HCT116 (cell line): ENCODE measurements around the gene DTYMK. TPM values are rescaled to one million over a fixed set of nuclear protein-coding genes. Genes with fewer than 3 reads are reported as not detected.

Experiments
- ATAC-seq: fragments of 200-7000 bp; cut with Tn5 transposase; 2 replicates; pipeline ENCODE4 v1.9.1; 2020; ENCODE audit warnings: mild to moderate bottlenecking, moderate library complexity
- BruUV-seq: library from RNA; stranded (reverse); fragments of 400-500 nt; replicated peaks from 2 replicates; lab custom pipeline; 2021; lab: Mats Ljungman, UMichigan
- CTCF ChIA-PET: fragments of 300-600 bp; sonication (Branson Sonifier 250); formaldehyde crosslinking; loops from one replicate; lab custom pipeline; 2021; ENCODE audit warnings: antibody characterized with exemption; lab: Charles Lee
- POLR2A ChIA-PET: fragments of 300-600, 350-600 bp; sonication (Branson Sonifier 250); formaldehyde crosslinking; loops from one replicate; lab custom pipeline; 2021; ENCODE audit warnings: antibody characterized with exemption; lab: Charles Lee
- RAD21 ChIA-PET, 2 experiments: fragments of 300-600 bp; sonication (Branson Sonifier 250); formaldehyde crosslinking; loops; one replicate each; lab custom pipeline; 2023; ENCODE audit warnings: low total read pairs in 2 of 2; ENCODE audit not compliant: uncharacterized antibody in 2 of 2, unreplicated experiment in 2 of 2, low non-redundant PET in 1 of 2; lab: Charles Lee
- DNase-seq: peaks from one replicate; pipeline ENCODE4 v3.0.0-alpha.2; 2010; ENCODE audit warnings: low read depth, low spot score
- H2AFZ ChIP-seq: fragments of 200-600 bp; shearing (Covaris generic), sonication (generic); 2 replicates; pipeline ENCODE4 v1.6.1; 2017; ENCODE audit warnings: low read depth, mixed run types, mixed read lengths, antibody characterized with exemption, low read length; ENCODE audit not compliant: poor library complexity, severe bottlenecking
- H3K27ac ChIP-seq: 2 replicates; pipeline ENCODE4 v1.5.1; 2012; ENCODE audit warnings: low read depth, low read length
- H3K27me3 ChIP-seq: fragments of 200-600 bp; sonication (generic); 2 replicates; pipeline ENCODE4 v1.6.1; 2016; ENCODE audit warnings: mixed run types, low read length, mixed read lengths; ENCODE audit not compliant: insufficient read depth
- H3K36me3 ChIP-seq, 2 experiments: fragments of 200-500 bp in 1 of 2; fragments of 200-600 bp in 1 of 2; sonication (Bioruptor generic) in 1 of 2; sonication (generic) in 1 of 2; 2 replicates each; pipeline versions ENCODE4 v1.5.1 to v1.6.1; 2014 to 2016; ENCODE audit warnings: low read length in 2 of 2, inconsistent platforms in 1 of 2, mixed read lengths in 1 of 2, mixed run types in 1 of 2; ENCODE audit not compliant: insufficient read depth in 2 of 2, control insufficient read depth in 1 of 2
- H3K4me1 ChIP-seq, 2 experiments: fragments of 200-600 bp in 1 of 2; sonication (generic) in 1 of 2; 2 replicates each; pipeline versions ENCODE4 v1.5.1 to v1.6.1; 2012 to 2017; ENCODE audit warnings: low read length in 2 of 2, inconsistent platforms in 1 of 2, mild to moderate bottlenecking in 1 of 2, mixed read lengths in 1 of 2, mixed run types in 1 of 2, moderate library complexity in 1 of 2; ENCODE audit not compliant: insufficient read depth in 2 of 2, control insufficient read depth in 1 of 2
- H3K4me2 ChIP-seq: fragments of 200-600 bp; sonication (generic); 2 replicates; pipeline ENCODE4 v1.6.1; 2017; ENCODE audit warnings: mixed run types, low read length, mixed read lengths
- H3K4me3 ChIP-seq, 2 experiments: fragments of 200-600 bp in 1 of 2; sonication (generic) in 1 of 2; replicated peaks in 1 of 2; 2 replicates each; pipeline ENCODE4 v1.5.1; 2011 to 2016; ENCODE audit warnings: low read length in 2 of 2, control low read depth in 1 of 2, low read depth in 1 of 2, mild to moderate bottlenecking in 1 of 2, mixed read lengths in 1 of 2, mixed run types in 1 of 2
- H3K79me2 ChIP-seq: fragments of 200-600 bp; sonication (generic); 2 replicates; pipeline ENCODE4 v1.6.1; 2017; ENCODE audit warnings: mild to moderate bottlenecking, mixed run types, low read length, moderate library complexity, mixed read lengths; ENCODE audit not compliant: insufficient read depth
- H3K9ac ChIP-seq: fragments of 200-600 bp; sonication (generic); 2 replicates; pipeline ENCODE4 v1.6.1; 2016; ENCODE audit warnings: low read length, mixed read lengths
- H3K9me2 ChIP-seq: fragments of 200-600 bp; sonication (generic), shearing (Covaris generic); 2 replicates; pipeline ENCODE4 v1.6.1; 2017; ENCODE audit warnings: mixed run types, mild to moderate bottlenecking, moderate library complexity; ENCODE audit not compliant: insufficient read depth
- H3K9me3 ChIP-seq, 2 experiments: fragments of 200-500 bp in 1 of 2; fragments of 200-600 bp in 1 of 2; sonication (Bioruptor generic) in 1 of 2; sonication (generic) in 1 of 2; 2 replicates each; pipeline ENCODE4 v1.6.1; 2014 to 2017; ENCODE audit warnings: low read length in 2 of 2, mixed read lengths in 2 of 2, inconsistent platforms in 1 of 2, low read depth in 1 of 2, mild to moderate bottlenecking in 1 of 2, mixed run types in 1 of 2, moderate library complexity in 1 of 2; ENCODE audit not compliant: control insufficient read depth in 1 of 2, insufficient read depth in 1 of 2
- H4K20me1 ChIP-seq: fragments of 200-600 bp; sonication (generic), shearing (Covaris generic); 2 replicates; pipeline ENCODE4 v1.6.1; 2017; ENCODE audit warnings: mixed run types, mild to moderate bottlenecking, moderate library complexity; ENCODE audit not compliant: insufficient read depth
- EGR1 ChIP-seq: IDR thresholded peaks from 2 replicates; pipeline ENCODE4 v1.6.1; 2012; ENCODE audit warnings: low read depth
- FOSL1 ChIP-seq: IDR thresholded peaks from 2 replicates; pipeline ENCODE4 v1.6.1; 2012; ENCODE audit warnings: low read depth
- POLR2A ChIP-seq: IDR thresholded peaks from 2 replicates; pipeline ENCODE4 v1.7.0; 2011; ENCODE audit warnings: borderline replicate concordance; ENCODE audit not compliant: insufficient read depth, insufficient read length; ENCODE audit errors: extremely low read depth
- POLR2AphosphoS5 ChIP-seq: IDR thresholded peaks from 2 replicates; pipeline ENCODE4 v1.6.1; 2011; ENCODE audit warnings: mild to moderate bottlenecking, low read depth, low read length, moderate library complexity
- RAD21 ChIP-seq: IDR thresholded peaks from 2 replicates; pipeline ENCODE4 v1.6.1; 2012; ENCODE audit warnings: low read depth, mild to moderate bottlenecking
- SP1 ChIP-seq: IDR thresholded peaks from 2 replicates; pipeline ENCODE4 v1.6.1; 2012; ENCODE audit warnings: low read depth
- ZFX ChIP-seq: fragments of 450-650 bp; IDR thresholded peaks from 2 replicates; pipeline ENCODE4 v1.6.1; 2017
- ZNF274 ChIP-seq: fragments of 200-500 bp; sonication (Bioruptor generic); IDR thresholded peaks from 2 replicates; pipeline ENCODE4 v1.6.1; 2014; ENCODE audit warnings: mild to moderate bottlenecking, low read depth, low read length, inconsistent platforms
- intact Hi-C: fragments of 100-400 bp; cut with micrococcal nuclease; formaldehyde crosslinking; loops from 2 replicates; pipeline ENCODE4 v1.10.0; 2022
- total RNA-seq: library from RNA; stranded (reverse); gene quantifications from one replicate; pipeline ENCODE4 v1.2.1, GENCODE V29; 2021; ENCODE audit not compliant: unreplicated experiment
- TF ChIP-seq, protein P1 (sequence below), 3 experiments: fragments of 200-600 bp in 1 of 3; sonication (generic) in 1 of 3; IDR thresholded peaks in 2 of 3; conservative IDR thresholded peaks in 1 of 3; 2 replicates each; pipeline ENCODE4 v1.5.1; 2012 to 2017; ENCODE audit warnings: low read depth in 2 of 3, low read length in 2 of 3, antibody characterized with exemption in 1 of 3, borderline replicate concordance in 1 of 3, control low read depth in 1 of 3, mild to moderate bottlenecking in 1 of 3, mixed read lengths in 1 of 3, mixed run types in 1 of 3, moderate library complexity in 1 of 3; ENCODE audit not compliant: insufficient read depth in 1 of 3
- TF ChIP-seq, protein P2 (sequence below): IDR thresholded peaks from 2 replicates; pipeline ENCODE4 v1.6.1; 2012

The DTYMK gene
- total RNA-seq, 1 experiment from 2014 or later = 83.3 TPM

DNA sequence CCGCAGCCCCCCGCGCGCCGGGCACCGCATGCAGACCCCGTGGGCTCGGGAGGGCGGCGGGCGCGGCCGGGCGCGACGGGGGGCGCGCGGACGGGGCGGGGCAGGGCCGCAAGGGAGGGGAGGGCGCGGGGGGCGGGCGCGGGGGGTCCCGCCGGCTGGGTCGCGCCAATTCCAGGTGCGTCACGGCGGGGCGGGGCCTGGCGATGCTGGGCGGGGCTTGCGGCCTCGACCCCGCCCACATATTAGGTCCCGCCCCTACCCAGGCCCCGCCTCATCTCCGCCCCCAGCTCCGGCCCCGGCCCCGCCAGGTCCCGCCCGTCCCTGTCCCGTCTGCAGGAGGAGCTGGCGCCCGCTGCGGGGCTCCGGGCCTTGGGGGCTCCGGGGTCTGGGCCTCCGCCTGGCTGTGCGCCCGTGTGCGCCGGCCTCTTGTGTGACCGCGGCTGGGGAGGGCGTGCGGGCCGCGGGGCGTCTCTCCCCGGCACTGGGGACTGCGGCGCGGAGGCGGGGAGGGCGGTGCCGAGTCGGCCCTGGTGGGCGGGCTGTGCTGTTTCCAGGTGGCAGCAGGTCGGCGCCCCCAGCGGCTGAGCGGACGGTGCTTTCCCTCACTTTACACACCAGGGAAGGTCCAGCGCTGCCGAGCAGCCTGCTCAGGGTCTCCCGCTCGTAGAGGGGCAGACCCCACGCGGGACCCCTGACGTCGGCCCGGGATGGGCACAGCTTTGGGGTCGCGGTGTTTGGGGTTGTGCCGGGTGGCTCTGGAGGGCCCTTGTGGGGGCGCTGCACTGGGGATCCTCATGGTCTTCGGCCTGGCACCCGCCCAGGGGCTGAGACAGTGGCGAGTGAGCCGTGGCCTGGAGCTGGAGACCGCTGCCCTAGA is 15.8 kb upstream of the DTYMK start:
- no TSS peak for BruUV-seq
- no peaks in the 10 kb centered on the region for H3K27me3 ChIP-seq
- no peak overlapping the region for H2AFZ ChIP-seq
- DNase-seq = peak; percentile 59
- peak overlapping the region; percentile 92 for H3K9ac ChIP-seq
- intact Hi-C loops = loop anchor here (5.0 kb wide), 1 partner anchor 345 kb away; the partner anchor contains the start of gene FARP2
- H3K27ac ChIP-seq = peak overlapping the region; percentile 99
- ATAC-seq = peak; percentile 74
- H3K9me2 ChIP-seq = no peaks in the 10 kb centered on the region
- H4K20me1 ChIP-seq = no peaks in the 10 kb centered on the region
- peak overlapping the region; percentile 97 for H3K4me2 ChIP-seq
- peaks cover 9 to 31% of the 10 kb centered on the region in 2 experiments; a peak in 3 of 4 replicates for H3K36me3 ChIP-seq
- ChIA-PET RAD21 (interaction anchor here (1.1 to 1.5 kb wide), 2 partner anchors 15 to 143 kb away, joined by 3 to 5 read pairs; partner anchors contain the start of gene DTYMK (in 1 of the 2)), POLR2A (interaction anchor here (0.7 to 2.6 kb wide), 4 partner anchors 14 to 177 kb away, joined by 3 to 9 read pairs (median 6); partner anchors contain the start of genes D2HGDH and DTYMK), CTCF (interaction anchor here (0.7 to 2.7 kb wide), 7 partner anchors 17 to 176 kb away, joined by 3 to 9 read pairs (median 3); partner anchors contain the start of genes BOK and D2HGDH)
- TF ChIP-seq POLR2A (no peak), FOSL1 (no peak), POLR2AphosphoS5 (0 out of 2 replicates have a peak, but pooled peaks have one; percentile 22), ZFX (peak; percentile 20; the same call in 1 of the 2 replicates), SP1 (peak; percentile 15), EGR1 (peak; percentile 85), ZNF274 (no peak), RAD21 (no peak)
- TF ChIP-seq, protein P1, sequence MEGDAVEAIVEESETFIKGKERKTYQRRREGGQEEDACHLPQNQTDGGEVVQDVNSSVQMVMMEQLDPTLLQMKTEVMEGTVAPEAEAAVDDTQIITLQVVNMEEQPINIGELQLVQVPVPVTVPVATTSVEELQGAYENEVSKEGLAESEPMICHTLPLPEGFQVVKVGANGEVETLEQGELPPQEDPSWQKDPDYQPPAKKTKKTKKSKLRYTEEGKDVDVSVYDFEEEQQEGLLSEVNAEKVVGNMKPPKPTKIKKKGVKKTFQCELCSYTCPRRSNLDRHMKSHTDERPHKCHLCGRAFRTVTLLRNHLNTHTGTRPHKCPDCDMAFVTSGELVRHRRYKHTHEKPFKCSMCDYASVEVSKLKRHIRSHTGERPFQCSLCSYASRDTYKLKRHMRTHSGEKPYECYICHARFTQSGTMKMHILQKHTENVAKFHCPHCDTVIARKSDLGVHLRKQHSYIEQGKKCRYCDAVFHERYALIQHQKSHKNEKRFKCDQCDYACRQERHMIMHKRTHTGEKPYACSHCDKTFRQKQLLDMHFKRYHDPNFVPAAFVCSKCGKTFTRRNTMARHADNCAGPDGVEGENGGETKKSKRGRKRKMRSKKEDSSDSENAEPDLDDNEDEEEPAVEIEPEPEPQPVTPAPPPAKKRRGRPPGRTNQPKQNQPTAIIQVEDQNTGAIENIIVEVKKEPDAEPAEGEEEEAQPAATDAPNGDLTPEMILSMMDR (IDR thresholded peaks at IDR 0.05 in 2 of 3, conservative IDR thresholded peaks at IDR 0.05 in 1 of 3; ENCODE audit: borderline replicate concordance in 1 of 3, insufficient read depth in 1 of 3, low read depth in 2 of 3, low read length in 2 of 3) = peak; percentile 49 to 61 (median 58)
- TF ChIP-seq, protein P2, sequence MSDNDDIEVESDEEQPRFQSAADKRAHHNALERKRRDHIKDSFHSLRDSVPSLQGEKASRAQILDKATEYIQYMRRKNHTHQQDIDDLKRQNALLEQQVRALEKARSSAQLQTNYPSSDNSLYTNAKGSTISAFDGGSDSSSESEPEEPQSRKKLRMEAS = peak; percentile 54; the same call in 1 of the 2 replicates
- H3K4me3 ChIP-seq = peak overlapping the region; percentile 67 to 69
- H3K4me1 ChIP-seq = peaks cover 14 to 30% of the 10 kb centered on the region in 2 experiments
- peaks cover 28% of the 10 kb centered on the region for H3K79me2 ChIP-seq
- H3K9me3 ChIP-seq = peaks cover 5 to 6% of the 10 kb centered on the region in 2 experiments; a peak in 1 of 4 replicates
